ENCODE results near the gene MYO9A.

- TF ChIP-seq ZBTB33 (IDR thresholded peaks at IDR 0.05; ENCODE audit: extremely low read depth, insufficient replicate concordance, low read length) (no peak), TCF7L2 (IDR thresholded peaks at IDR 0.05; ENCODE audit: borderline replicate concordance, extremely low read depth, insufficient read depth, insufficient read length) (no peak), CTCF (IDR thresholded peaks at IDR 0.05 in 2 of 3, conservative IDR thresholded peaks at IDR 0.05 in 1 of 3; ENCODE audit: borderline replicate concordance in 1 of 3, insufficient read depth in 1 of 3, low read depth in 2 of 3, low read length in 2 of 3) (no peak), EZH2 (IDR thresholded peaks at IDR 0.05) (no peak), ZFX (IDR thresholded peaks at IDR 0.05) (no peak), EZH2phosphoT487 (IDR thresholded peaks at IDR 0.05; ENCODE audit: borderline replicate concordance) (no peak), POLR2A (IDR thresholded peaks at IDR 0.05; ENCODE audit: borderline replicate concordance, extremely low read depth, insufficient read depth, insufficient read length) (no peak), ATF3 (IDR thresholded peaks at IDR 0.05) (no peak), POLR2AphosphoS5 (IDR thresholded peaks at IDR 0.05; ENCODE audit: low read depth, low read length) (no peak), MAX (IDR thresholded peaks at IDR 0.05) (no peak), SP1 (IDR thresholded peaks at IDR 0.05; ENCODE audit: low read depth) (no peak), EGR1 (IDR thresholded peaks at IDR 0.05; ENCODE audit: low read depth) (no peak), SRF (IDR thresholded peaks at IDR 0.05; ENCODE audit: low read depth) (no peak)
These were observed 35.8 kb downstream of the MYO9A start for GRCh38 chr15:72082176-72082575.
